Measurements from ENCODE around the gene VN1R5.

The VN1R5 gene

GRCh38 chr1:247228133-247228532 lies 27.7 kb upstream of the VN1R5 start:
- no peak overlapping the region for H3K27ac ChIP-seq (ENCODE audit: low read depth, low read length)
- no peak overlapping the region for H3K9ac ChIP-seq (ENCODE audit: low read length)
- no peaks in the 10 kb centered on the region for H3K36me3 ChIP-seq (ENCODE audit: control insufficient read depth, insufficient read depth, low read length)
- no peaks in the 10 kb centered on the region for H3K4me1 ChIP-seq (ENCODE audit: control insufficient read depth, insufficient read depth, low read length)
- no peak overlapping the region for H3K4me3 ChIP-seq (ENCODE audit: low read length)
- no peaks in the 10 kb centered on the region for H3K27me3 ChIP-seq (ENCODE audit: control insufficient read depth, insufficient read depth, low read length)

DNA sequence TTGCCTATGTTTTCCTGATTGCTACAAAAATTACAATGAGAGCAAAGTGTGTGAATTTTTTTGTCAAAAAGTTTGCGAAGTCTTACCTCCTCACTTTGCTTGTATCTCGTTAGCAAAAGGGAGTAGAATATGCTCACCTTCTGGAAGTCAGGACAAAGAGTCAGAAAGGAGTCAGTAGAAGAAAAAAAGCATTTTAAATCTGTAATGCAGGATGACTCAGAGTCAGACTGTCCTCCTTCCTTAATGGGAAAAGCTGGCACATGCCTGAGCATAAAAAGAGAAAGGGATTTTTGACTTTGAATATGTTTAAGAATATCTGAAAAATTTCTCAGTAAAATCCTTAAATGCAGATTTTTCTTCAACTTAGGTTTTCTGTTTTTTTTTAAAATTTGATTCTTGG lies 14.2 kb upstream of the VN1R5 start:
- Histone ChIP-seq H3K27ac (ENCODE audit: low read depth, low read length) (no peak overlapping the region), H3K4me3 (ENCODE audit: low read length) (no peak overlapping the region), H3K4me1 (ENCODE audit: control insufficient read depth, insufficient read depth, low read length) (no peaks in the 10 kb centered on the region), H3K36me3 (ENCODE audit: control insufficient read depth, insufficient read depth, low read length) (no peaks in the 10 kb centered on the region), H3K27me3 (ENCODE audit: control insufficient read depth, insufficient read depth, low read length) (no peaks in the 10 kb centered on the region), H3K9ac (ENCODE audit: low read length) (no peak overlapping the region)

DNA sequence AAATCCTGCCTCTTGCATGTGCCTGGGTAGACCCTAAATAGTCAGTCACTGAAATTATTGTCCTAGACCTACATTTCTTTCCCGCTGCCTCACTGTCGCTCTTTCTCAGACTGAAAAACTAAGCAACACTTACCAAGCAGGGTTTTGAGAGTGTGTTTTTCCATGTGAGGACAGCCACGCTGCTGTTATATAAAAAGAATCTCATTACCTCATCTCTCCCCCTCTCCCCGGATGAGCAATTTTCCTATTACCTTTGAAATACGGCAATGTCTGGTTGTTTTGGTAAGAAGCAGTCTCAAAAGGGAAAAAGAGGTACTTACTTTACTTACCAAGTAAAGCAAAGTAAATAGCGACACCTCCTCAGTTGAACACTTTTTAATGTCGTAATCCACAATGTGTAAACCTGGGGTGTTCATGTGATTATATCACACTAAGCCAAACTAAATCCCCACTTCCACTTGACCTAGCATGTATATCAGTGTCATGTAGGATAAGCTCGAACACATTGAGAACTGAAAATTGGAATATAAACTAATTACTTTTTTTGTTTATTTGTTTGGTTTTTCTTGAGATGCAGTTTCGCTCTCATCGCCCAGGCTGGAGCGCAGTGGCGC lies 12.2 kb upstream of the VN1R5 start:
- H3K4me1 ChIP-seq (ENCODE audit: control insufficient read depth, insufficient read depth, low read length), result no peaks in the 10 kb centered on the region

DNA sequence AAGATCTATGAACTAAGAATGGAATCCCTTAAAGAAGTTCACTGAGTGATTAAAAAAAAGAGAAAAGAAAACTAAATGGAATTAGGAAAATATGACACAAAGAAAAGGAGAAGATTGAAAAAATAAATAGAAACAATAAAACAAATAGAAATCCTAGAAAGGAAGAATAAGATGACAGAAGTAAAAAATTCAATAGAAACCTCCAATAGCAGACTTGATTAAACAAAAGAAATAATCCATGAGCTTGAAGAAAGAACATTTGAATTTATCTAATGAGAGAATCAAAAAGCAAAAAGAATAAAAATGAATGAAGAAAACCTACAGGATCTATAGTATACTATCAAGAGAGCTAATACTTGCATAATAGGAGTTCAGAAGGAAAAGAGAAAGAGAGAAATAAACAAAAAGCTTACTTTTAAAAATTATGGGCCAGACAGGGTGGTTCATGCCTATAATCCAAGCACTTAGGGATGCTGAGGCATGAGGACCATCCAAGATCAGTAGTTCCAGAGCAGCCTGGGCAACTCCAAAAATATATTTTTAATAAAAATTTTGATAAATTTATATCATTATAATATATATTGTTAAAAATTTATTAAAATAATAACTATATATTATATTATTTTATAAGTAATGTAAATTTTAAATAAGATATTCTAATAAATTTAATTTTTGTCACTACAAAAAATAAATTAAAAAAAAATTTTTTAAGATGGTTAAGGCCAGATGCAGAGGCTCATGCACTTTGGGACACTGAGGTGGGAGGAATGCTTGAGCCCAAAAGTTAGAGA lies 9.4 kb upstream of the VN1R5 start:
- no peaks in the 10 kb centered on the region for H3K4me1 ChIP-seq (ENCODE audit: control insufficient read depth, insufficient read depth, low read length)
- no peak overlapping the region for H3K4me3 ChIP-seq (ENCODE audit: low read length)
- H3K27ac ChIP-seq (ENCODE audit: low read depth, low read length), result no peak overlapping the region
- H3K36me3 ChIP-seq (ENCODE audit: control insufficient read depth, insufficient read depth, low read length), result no peaks in the 10 kb centered on the region
- no peaks in the 10 kb centered on the region for H3K27me3 ChIP-seq (ENCODE audit: control insufficient read depth, insufficient read depth, low read length)
- no peak overlapping the region for H3K9ac ChIP-seq (ENCODE audit: low read length)

More for the DNA sequence above, 12.2 kb upstream of the VN1R5 start:
- Histone ChIP-seq H3K9ac (ENCODE audit: low read length) (no peak overlapping the region), H3K27ac (ENCODE audit: low read depth, low read length) (no peak overlapping the region), H3K27me3 (ENCODE audit: control insufficient read depth, insufficient read depth, low read length) (no peaks in the 10 kb centered on the region), H3K4me3 (ENCODE audit: low read length) (no peak overlapping the region), H3K36me3 (ENCODE audit: control insufficient read depth, insufficient read depth, low read length) (no peaks in the 10 kb centered on the region)

- no peak overlapping the region for H3K9ac ChIP-seq (ENCODE audit: low read length)
- no peak overlapping the region for H3K4me3 ChIP-seq (ENCODE audit: low read length)
- no peak overlapping the region for H3K27ac ChIP-seq (ENCODE audit: low read depth, low read length)
- no peaks in the 10 kb centered on the region for H3K36me3 ChIP-seq (ENCODE audit: control insufficient read depth, insufficient read depth, low read length)
- no peaks in the 10 kb centered on the region for H3K4me1 ChIP-seq (ENCODE audit: control insufficient read depth, insufficient read depth, low read length)
- H3K27me3 ChIP-seq (ENCODE audit: control insufficient read depth, insufficient read depth, low read length), result no peaks in the 10 kb centered on the region
Measured at GRCh38 chr1:247247568-247247967, 8.3 kb upstream of the VN1R5 start.

- H3K4me1 ChIP-seq (ENCODE audit: control insufficient read depth, insufficient read depth, low read length), result no peaks in the 10 kb centered on the region
- H3K9ac ChIP-seq (ENCODE audit: low read length), result no peak overlapping the region
- no peaks in the 10 kb centered on the region for H3K36me3 ChIP-seq (ENCODE audit: control insufficient read depth, insufficient read depth, low read length)
- no peak overlapping the region for H3K4me3 ChIP-seq (ENCODE audit: low read length)
- H3K27ac ChIP-seq (ENCODE audit: low read depth, low read length), result no peak overlapping the region
- H3K27me3 ChIP-seq (ENCODE audit: control insufficient read depth, insufficient read depth, low read length), result no peaks in the 10 kb centered on the region
Measured at GRCh38 chr1:247266053-247266452, 10.2 kb downstream of the VN1R5 start.

GRCh38 chr1:247268390-247269045 lies 12.6 kb downstream of the VN1R5 start:
- Histone ChIP-seq H3K4me3 (ENCODE audit: low read length) (no peak overlapping the region), H3K4me1 (ENCODE audit: control insufficient read depth, insufficient read depth, low read length) (no peaks in the 10 kb centered on the region), H3K27me3 (ENCODE audit: control insufficient read depth, insufficient read depth, low read length) (no peaks in the 10 kb centered on the region), H3K9ac (ENCODE audit: low read length) (no peak overlapping the region), H3K36me3 (ENCODE audit: control insufficient read depth, insufficient read depth, low read length) (no peaks in the 10 kb centered on the region), H3K27ac (ENCODE audit: low read depth, low read length) (no peak overlapping the region)

GRCh38 chr1:247269133-247269532 lies 13.3 kb downstream of the VN1R5 start:
- no peak overlapping the region for H3K4me3 ChIP-seq (ENCODE audit: low read length)

DNA sequence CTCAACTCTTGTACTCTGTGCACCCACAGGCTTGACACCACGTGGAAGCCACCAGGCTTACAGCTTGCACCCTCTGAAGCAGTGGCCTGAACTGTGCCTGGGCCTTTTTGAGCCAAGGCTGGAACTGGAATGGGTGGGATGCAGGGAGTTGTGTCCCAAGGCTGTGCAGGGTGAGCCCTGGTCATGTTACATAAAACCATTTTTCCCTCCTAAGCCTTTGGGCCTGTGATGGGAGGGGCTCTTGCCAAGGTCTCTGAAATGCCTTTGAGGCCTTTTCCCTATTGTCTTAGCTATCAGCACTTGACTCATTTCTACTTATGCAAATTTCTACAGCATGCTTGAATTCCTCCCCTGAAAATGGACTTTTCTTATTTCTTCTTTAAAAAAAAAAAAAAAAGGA lies 14.1 kb downstream of the VN1R5 start:
- Histone ChIP-seq H3K4me3 (ENCODE audit: low read length) (no peak overlapping the region), H3K36me3 (ENCODE audit: control insufficient read depth, insufficient read depth, low read length) (no peaks in the 10 kb centered on the region), H3K9ac (ENCODE audit: low read length) (no peak overlapping the region), H3K27me3 (ENCODE audit: control insufficient read depth, insufficient read depth, low read length) (no peaks in the 10 kb centered on the region), H3K27ac (ENCODE audit: low read depth, low read length) (no peak overlapping the region), H3K4me1 (ENCODE audit: control insufficient read depth, insufficient read depth, low read length) (no peaks in the 10 kb centered on the region)

More at GRCh38 chr1:247269133-247269532, 13.3 kb downstream of the VN1R5 start:
- no peaks in the 10 kb centered on the region for H3K27me3 ChIP-seq (ENCODE audit: control insufficient read depth, insufficient read depth, low read length)
- no peak overlapping the region for H3K9ac ChIP-seq (ENCODE audit: low read length)
- no peaks in the 10 kb centered on the region for H3K36me3 ChIP-seq (ENCODE audit: control insufficient read depth, insufficient read depth, low read length)
- H3K27ac ChIP-seq (ENCODE audit: low read depth, low read length), result no peak overlapping the region
- no peaks in the 10 kb centered on the region for H3K4me1 ChIP-seq (ENCODE audit: control insufficient read depth, insufficient read depth, low read length)

- Histone ChIP-seq H3K27ac (ENCODE audit: low read depth, low read length) (no peak overlapping the region), H3K9ac (ENCODE audit: low read length) (no peak overlapping the region), H3K27me3 (ENCODE audit: control insufficient read depth, insufficient read depth, low read length) (no peaks in the 10 kb centered on the region), H3K4me3 (ENCODE audit: low read length) (no peak overlapping the region), H3K4me1 (ENCODE audit: control insufficient read depth, insufficient read depth, low read length) (no peaks in the 10 kb centered on the region), H3K36me3 (ENCODE audit: control insufficient read depth, insufficient read depth, low read length) (no peaks in the 10 kb centered on the region)
Measured at GRCh38 chr1:247273013-247273412, 17.1 kb downstream of the VN1R5 start.

GRCh38 chr1:247274605-247275256 lies 18.9 kb downstream of the VN1R5 start:
- no peak overlapping the region for H3K9ac ChIP-seq (ENCODE audit: low read length)
- no peak overlapping the region for H3K27ac ChIP-seq (ENCODE audit: low read depth, low read length)
- H3K36me3 ChIP-seq (ENCODE audit: control insufficient read depth, insufficient read depth, low read length), result no peaks in the 10 kb centered on the region
- no peak overlapping the region for H3K4me3 ChIP-seq (ENCODE audit: low read length)
- no peaks in the 10 kb centered on the region for H3K4me1 ChIP-seq (ENCODE audit: control insufficient read depth, insufficient read depth, low read length)
- no peaks in the 10 kb centered on the region for H3K27me3 ChIP-seq (ENCODE audit: control insufficient read depth, insufficient read depth, low read length)

DNA sequence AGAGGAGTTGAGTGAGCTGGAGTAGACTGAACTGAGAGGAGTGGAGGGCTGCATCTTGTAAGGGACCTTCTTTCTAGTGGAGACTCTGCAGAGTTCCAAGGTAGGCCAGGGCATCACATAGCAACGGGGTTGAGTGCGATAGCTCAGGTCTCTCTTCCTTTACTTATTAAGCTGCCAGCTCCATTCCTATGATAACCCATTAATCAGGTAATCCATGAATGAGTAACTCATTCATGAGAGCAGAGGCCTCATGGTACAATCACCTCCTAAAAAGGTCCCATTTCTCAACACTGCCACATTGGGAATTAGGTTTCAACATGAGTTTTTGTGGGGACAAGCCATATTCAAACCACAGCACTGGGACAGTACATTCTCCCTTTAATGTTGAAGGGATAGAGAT lies 21.3 kb downstream of the VN1R5 start:
- no peak overlapping the region for H3K9ac ChIP-seq (ENCODE audit: low read length)
- H3K4me1 ChIP-seq (ENCODE audit: control insufficient read depth, insufficient read depth, low read length), result no peaks in the 10 kb centered on the region
- no peaks in the 10 kb centered on the region for H3K36me3 ChIP-seq (ENCODE audit: control insufficient read depth, insufficient read depth, low read length)
- no peaks in the 10 kb centered on the region for H3K27me3 ChIP-seq (ENCODE audit: control insufficient read depth, insufficient read depth, low read length)
- H3K27ac ChIP-seq (ENCODE audit: low read depth, low read length), result no peak overlapping the region
- H3K4me3 ChIP-seq (ENCODE audit: low read length), result no peak overlapping the region
